Mammary epithelial cell (primary cell): ENCODE data around the gene SMTN.

ENCODE experiments used
- EZH2 ChIP-seq: IDR thresholded peaks from 2 replicates; pipeline ENCODE4 v1.6.1; 2012; ENCODE audit warnings: low read length, inconsistent platforms, borderline replicate concordance
- TF ChIP-seq, protein P1 (sequence below), 2 donors: IDR thresholded peaks in 1 of 2; conservative IDR thresholded peaks in 1 of 2; 2 replicates each; pipeline ENCODE4 v1.5.1; 2011 to 2012; ENCODE audit warnings: inconsistent platforms in 2 of 2, low read length in 2 of 2, mild to moderate bottlenecking in 2 of 2, control low read depth in 1 of 2, low read depth in 1 of 2; ENCODE audit not compliant: insufficient read depth in 1 of 2; ENCODE audit errors: extremely low read depth in 1 of 2

DNA sequence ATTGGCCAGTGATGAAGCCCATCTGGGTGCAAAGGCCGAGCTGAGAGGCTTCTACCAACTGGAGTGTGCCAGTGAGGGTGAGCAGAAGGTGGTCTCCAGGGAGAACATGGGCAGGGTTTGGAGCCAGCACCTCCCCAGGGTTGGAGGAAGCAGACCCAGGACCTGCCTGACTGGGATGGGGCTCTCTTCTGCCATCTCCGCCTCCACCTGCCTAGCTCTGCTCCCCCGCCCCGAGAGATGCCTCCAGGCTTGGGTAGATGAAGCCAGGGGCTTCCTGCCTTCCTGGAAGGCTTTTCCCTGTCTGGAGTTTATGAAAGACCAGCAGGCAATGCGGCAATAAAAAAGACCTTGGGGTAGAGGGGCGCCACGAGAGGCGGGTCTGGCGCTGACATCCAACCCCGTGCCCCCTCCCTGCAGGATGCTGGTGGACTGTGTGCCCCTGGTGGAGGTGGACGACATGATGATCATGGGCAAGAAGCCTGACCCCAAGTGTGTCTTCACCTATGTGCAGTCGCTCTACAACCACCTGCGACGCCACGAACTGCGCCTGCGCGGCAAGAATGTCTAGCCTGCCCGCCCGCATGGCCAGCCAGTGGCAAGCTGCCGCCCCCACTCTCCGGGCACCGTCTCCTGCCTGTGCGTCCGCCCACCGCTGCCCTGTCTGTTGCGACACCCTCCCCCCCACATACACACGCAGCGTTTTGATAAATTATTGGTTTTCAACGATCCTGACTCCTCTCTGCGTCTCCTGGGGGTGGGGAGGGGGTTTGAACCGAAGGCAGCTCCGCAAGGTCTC, 23.0 kb downstream of the SMTN start:
- TF ChIP-seq, protein P1, sequence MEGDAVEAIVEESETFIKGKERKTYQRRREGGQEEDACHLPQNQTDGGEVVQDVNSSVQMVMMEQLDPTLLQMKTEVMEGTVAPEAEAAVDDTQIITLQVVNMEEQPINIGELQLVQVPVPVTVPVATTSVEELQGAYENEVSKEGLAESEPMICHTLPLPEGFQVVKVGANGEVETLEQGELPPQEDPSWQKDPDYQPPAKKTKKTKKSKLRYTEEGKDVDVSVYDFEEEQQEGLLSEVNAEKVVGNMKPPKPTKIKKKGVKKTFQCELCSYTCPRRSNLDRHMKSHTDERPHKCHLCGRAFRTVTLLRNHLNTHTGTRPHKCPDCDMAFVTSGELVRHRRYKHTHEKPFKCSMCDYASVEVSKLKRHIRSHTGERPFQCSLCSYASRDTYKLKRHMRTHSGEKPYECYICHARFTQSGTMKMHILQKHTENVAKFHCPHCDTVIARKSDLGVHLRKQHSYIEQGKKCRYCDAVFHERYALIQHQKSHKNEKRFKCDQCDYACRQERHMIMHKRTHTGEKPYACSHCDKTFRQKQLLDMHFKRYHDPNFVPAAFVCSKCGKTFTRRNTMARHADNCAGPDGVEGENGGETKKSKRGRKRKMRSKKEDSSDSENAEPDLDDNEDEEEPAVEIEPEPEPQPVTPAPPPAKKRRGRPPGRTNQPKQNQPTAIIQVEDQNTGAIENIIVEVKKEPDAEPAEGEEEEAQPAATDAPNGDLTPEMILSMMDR (conservative IDR thresholded peaks at IDR 0.05 in 1 of 2, IDR thresholded peaks at IDR 0.05 in 1 of 2; ENCODE audit: extremely low read depth in 1 of 2, insufficient read depth in 1 of 2, low read depth in 1 of 2, low read length in 2 of 2): no peak
- TF ChIP-seq EZH2: no peak
